Measurements from ENCODE around the gene OSBPL2. TPM values are rescaled to one million over a fixed set of nuclear protein-coding genes. Genes with fewer than 3 reads are reported as not detected.

OSBPL2 gene
- polyA plus RNA-seq, 1 experiment, result 20.5 TPM

- Histone ChIP-seq H3K27me3 (ENCODE audit: control insufficient read depth, insufficient read depth, low read length) (peaks cover 12% of the 10 kb centered on the region), H3K36me3 (ENCODE audit: control insufficient read depth, insufficient read depth, low read length) (no peaks in the 10 kb centered on the region), H3K4me3 (ENCODE audit: low read depth, low read length) (no peak overlapping the region)
- ChIA-PET CTCF (no interaction called here), POLR2A (no interaction called here)
- TF ChIP-seq CTCF (IDR thresholded peaks at IDR 0.05; ENCODE audit: insufficient read depth, low read depth, low read length), result no peak
- no peak for DNase-seq (ENCODE audit: low read depth)
These were observed 10.1 kb upstream of the OSBPL2 start for GRCh38 chr20:62227977-62228958.

GRCh38 chr20:62228982-62229545 lies 9.3 kb upstream of the OSBPL2 start:
- peaks cover 11% of the 10 kb centered on the region for H3K27me3 ChIP-seq (ENCODE audit: control insufficient read depth, insufficient read depth, low read length)

GRCh38 chr20:62229667-62230066 lies 8.7 kb upstream of the OSBPL2 start:
- CTCF ChIA-PET, result no interaction called here
- Histone ChIP-seq H3K27me3 (ENCODE audit: control insufficient read depth, insufficient read depth, low read length) (peaks cover 11% of the 10 kb centered on the region), H3K4me3 (ENCODE audit: low read depth, low read length) (no peak overlapping the region), H3K36me3 (ENCODE audit: control insufficient read depth, insufficient read depth, low read length) (no peaks in the 10 kb centered on the region)
- TF ChIP-seq CTCF (IDR thresholded peaks at IDR 0.05; ENCODE audit: insufficient read depth, low read depth, low read length), result no peak
- no peak for DNase-seq (ENCODE audit: low read depth)
- POLR2A ChIA-PET, result no interaction called here

More at GRCh38 chr20:62228982-62229545, 9.3 kb upstream of the OSBPL2 start:
- no peak overlapping the region for H3K4me3 ChIP-seq (ENCODE audit: low read depth, low read length)
- no peak for DNase-seq (ENCODE audit: low read depth)
- TF ChIP-seq CTCF (IDR thresholded peaks at IDR 0.05; ENCODE audit: insufficient read depth, low read depth, low read length), result no peak
- CTCF ChIA-PET, result no interaction called here
- no peaks in the 10 kb centered on the region for H3K36me3 ChIP-seq (ENCODE audit: control insufficient read depth, insufficient read depth, low read length)
- POLR2A ChIA-PET, result no interaction called here

- Histone ChIP-seq H3K27me3 (ENCODE audit: control insufficient read depth, insufficient read depth, low read length) (peaks cover 9% of the 10 kb centered on the region), H3K36me3 (ENCODE audit: control insufficient read depth, insufficient read depth, low read length) (no peaks in the 10 kb centered on the region), H3K4me3 (ENCODE audit: low read depth, low read length) (no peak overlapping the region)
- POLR2A ChIA-PET, result no interaction called here
- no peak for DNase-seq (ENCODE audit: low read depth)
- TF ChIP-seq CTCF (IDR thresholded peaks at IDR 0.05; ENCODE audit: insufficient read depth, low read depth, low read length), result no peak
- CTCF ChIA-PET, result no interaction called here
These were observed 8.0 kb upstream of the OSBPL2 start for GRCh38 chr20:62230276-62230675.

GRCh38 chr20:62230696-62231095 lies 7.6 kb upstream of the OSBPL2 start:
- Histone ChIP-seq H3K27me3 (ENCODE audit: control insufficient read depth, insufficient read depth, low read length) (peaks cover 8% of the 10 kb centered on the region), H3K36me3 (ENCODE audit: control insufficient read depth, insufficient read depth, low read length) (no peaks in the 10 kb centered on the region), H3K4me3 (ENCODE audit: low read depth, low read length) (no peak overlapping the region)
- TF ChIP-seq CTCF (IDR thresholded peaks at IDR 0.05; ENCODE audit: insufficient read depth, low read depth, low read length), result no peak
- DNase-seq (ENCODE audit: low read depth), result no peak
- POLR2A ChIA-PET, result no interaction called here
- CTCF ChIA-PET, result no interaction called here
